ENCODE measurements around the gene MTMR2. TPM values are rescaled to one million over a fixed set of nuclear protein-coding genes. Genes with fewer than 3 reads are reported as not detected.
"Not testable (repeated sequence)": the region's sequence is repeated elsewhere in the genome, so short reads cannot be mapped to it uniquely, and the experiment has no call there.

Gene MTMR2
- total RNA-seq, 2 donors from 2014 or later: 36.3 to 40.1 TPM

DNA sequence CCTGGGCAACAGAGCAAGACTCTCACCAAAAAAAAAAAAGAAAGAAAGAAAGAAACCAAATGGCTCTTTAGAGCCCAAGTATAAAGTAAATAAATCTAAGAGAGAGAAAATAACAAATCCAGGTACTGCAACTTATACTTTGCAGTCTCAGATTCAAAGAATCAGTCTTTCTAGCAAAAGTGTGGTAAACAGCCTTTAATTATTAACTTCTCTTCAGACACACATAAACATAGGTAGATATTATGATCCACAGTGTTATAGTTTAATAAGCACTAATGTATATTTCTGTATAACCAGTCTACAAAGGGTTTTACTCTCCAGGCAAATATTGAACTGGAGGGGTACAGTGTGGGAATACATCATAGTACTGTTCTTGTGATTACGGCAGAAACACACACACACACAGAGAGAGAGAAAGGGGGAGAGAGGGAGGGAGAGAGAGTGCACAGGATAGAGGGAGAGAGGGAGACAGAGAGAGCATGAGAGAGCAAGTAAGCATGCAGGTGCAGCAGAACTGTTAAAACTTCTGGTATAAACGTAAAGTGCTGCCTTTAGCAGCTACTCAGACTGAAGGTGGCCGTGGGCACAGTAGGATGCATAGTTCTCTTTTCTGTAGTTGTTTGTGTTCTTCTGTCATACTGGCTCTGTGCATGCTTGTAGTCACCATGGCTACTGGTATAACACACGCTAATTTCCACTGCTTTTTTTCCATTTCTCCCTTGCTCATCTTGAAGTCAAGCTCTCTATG is 32.3 kb downstream of the MTMR2 start:
- Mint-ChIP-seq H3K36me3 (ENCODE audit: insufficient read depth in 2 of 2) (peaks cover 0 to 2% of the 10 kb centered on the region in 2 donors), H3K27ac (no peak overlapping the region), H3K9me3 (no peaks in the 10 kb centered on the region), H3K27me3 (ENCODE audit: low read depth) (no peaks in the 10 kb centered on the region), H3K4me3 (no peak overlapping the region), H3K4me1 (ENCODE audit: low read depth) (peaks cover 8% of the 10 kb centered on the region)
- peak in 1 of 2 donors; percentile 42 for ATAC-seq (replicated peaks in 1 of 2)
- no peak for DNase-seq

DNA sequence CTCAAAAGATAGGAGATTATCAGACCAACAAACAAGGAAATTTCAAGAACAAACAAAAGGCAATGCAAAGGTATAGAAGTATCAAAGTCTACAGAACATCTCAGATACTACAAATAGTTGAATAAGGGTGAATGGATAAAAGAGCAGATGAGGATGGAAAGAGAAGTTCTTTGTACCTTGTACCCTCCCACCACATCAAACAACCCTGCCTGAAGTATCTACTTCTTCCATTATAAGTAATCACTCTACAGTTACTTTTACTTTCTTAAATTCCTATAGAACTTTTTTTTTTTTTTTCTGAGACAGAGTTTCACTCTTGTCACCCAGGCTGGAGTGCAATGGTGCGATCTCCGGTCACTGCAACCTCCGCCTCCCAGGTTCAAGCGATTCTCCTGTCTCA is 35.1 kb downstream of the MTMR2 start:
- DNase-seq (no peak), ATAC-seq (replicated peaks in 1 of 2) (peak in 1 of 2 donors; percentile 40)
- no peak overlapping the region for H3K27ac Mint-ChIP-seq
- no peaks in the 10 kb centered on the region for H3K4me1 Mint-ChIP-seq (ENCODE audit: low read depth)
- no peak overlapping the region for H3K4me3 Mint-ChIP-seq
- peaks cover 2 to 3% of the 10 kb centered on the region in 2 donors for H3K36me3 Mint-ChIP-seq (ENCODE audit: insufficient read depth in 2 of 2)
- no peaks in the 10 kb centered on the region for H3K27me3 Mint-ChIP-seq (ENCODE audit: low read depth)
- no peaks in the 10 kb centered on the region for H3K9me3 Mint-ChIP-seq

DNA sequence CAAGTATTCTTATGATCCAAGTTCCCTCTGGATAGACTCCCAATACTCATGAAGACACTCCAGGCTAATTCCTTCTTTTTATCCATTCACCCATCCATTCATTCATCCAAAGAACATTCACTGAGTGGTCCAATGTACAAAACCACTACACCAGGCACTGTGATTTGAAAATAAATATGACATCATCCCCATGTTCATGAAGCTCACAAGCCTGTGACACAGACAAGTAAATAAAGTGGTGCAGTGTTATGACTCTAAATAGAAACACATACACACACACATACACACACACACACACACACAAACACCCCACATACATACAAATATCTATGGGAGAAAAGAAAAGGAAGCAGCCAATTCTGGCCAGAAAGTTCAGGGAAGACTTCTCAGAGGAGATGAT is 35.5 kb downstream of the MTMR2 start:
- no peaks in the 10 kb centered on the region for H3K27me3 Mint-ChIP-seq (ENCODE audit: low read depth)

DNA sequence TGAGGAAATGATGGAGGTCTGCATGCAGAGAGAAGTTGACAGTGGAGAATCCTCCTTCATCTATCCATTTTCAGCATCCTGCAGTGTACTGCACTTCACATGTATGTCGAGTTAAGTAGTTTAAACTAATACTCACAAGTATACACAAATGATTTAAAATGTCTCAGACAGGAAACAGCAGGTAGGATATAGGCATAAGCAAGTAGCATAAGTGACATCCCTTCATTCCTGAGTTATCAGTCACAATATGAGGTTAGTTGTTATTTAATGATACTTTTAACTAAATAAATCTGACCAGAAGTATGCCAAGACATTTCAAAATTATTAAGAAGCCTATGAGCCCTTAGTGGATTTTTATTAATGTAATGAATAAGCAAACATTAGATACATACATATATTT is 37.4 kb downstream of the MTMR2 start:
- H3K27ac Mint-ChIP-seq: no peak overlapping the region
- no peaks in the 10 kb centered on the region for H3K27me3 Mint-ChIP-seq (ENCODE audit: low read depth)
- H3K4me3 Mint-ChIP-seq: no peak overlapping the region
- no peaks in the 10 kb centered on the region for H3K9me3 Mint-ChIP-seq
- peaks cover 2 to 3% of the 10 kb centered on the region in 2 donors for H3K36me3 Mint-ChIP-seq (ENCODE audit: insufficient read depth in 2 of 2)
- DNase-seq (no peak), ATAC-seq (replicated peaks in 1 of 2) (no peak)
- no peaks in the 10 kb centered on the region for H3K4me1 Mint-ChIP-seq (ENCODE audit: low read depth)

More for the DNA sequence above, 35.5 kb downstream of the MTMR2 start:
- Mint-ChIP-seq H3K9me3 (no peaks in the 10 kb centered on the region), H3K36me3 (ENCODE audit: insufficient read depth in 2 of 2) (peaks cover 2 to 3% of the 10 kb centered on the region in 2 donors), H3K4me1 (ENCODE audit: low read depth) (no peaks in the 10 kb centered on the region), H3K4me3 (no peak overlapping the region), H3K27ac (peak overlapping the region; percentile 9)
- DNase-seq (no peak), ATAC-seq (replicated peaks in 1 of 2) (no peak)

DNA sequence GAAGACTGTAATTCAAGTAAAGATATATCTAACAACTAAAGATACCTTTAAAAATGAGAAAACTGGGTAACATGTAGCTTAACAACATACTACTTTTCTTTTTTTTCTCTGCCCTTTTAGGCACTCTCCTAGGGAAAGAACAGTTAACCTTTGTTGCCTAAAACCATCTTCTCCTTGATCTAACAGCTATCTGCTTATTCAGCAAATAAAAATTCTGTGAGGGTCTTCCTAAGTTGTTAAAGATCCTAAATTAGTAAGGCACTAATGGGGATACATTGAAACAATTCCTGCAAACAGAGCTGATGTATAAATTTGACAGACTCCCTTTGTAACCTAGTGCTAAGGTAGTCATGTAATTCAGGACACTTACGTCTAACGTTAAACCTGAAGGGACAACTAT is 39.1 kb downstream of the MTMR2 start:
- H3K27me3 Mint-ChIP-seq (ENCODE audit: low read depth): no peaks in the 10 kb centered on the region
- H3K36me3 Mint-ChIP-seq (ENCODE audit: insufficient read depth in 2 of 2): peaks cover 2 to 3% of the 10 kb centered on the region in 2 donors
- no peak overlapping the region for H3K27ac Mint-ChIP-seq
- DNase-seq (no peak), ATAC-seq (replicated peaks in 1 of 2) (no peak)
- no peaks in the 10 kb centered on the region for H3K4me1 Mint-ChIP-seq (ENCODE audit: low read depth)
- no peaks in the 10 kb centered on the region for H3K9me3 Mint-ChIP-seq
- H3K4me3 Mint-ChIP-seq: no peak overlapping the region

DNA sequence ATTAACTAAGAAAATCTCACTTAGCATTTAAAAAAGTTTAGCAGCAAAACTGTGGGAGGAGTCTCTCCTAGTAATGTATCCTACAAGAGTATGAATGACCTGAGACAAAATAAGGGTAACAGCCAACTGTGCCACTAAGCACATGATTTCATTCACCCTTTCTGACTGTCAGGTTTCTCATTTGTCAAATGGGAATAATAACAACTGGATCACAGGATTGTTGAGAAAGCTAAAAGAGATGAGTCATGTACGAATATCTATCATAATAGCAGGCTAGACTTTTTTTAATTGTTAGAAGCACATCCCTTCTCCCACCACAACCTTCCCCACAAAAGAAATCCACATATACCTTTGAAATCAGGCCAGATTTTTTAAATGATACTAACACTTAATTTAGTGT is 39.5 kb downstream of the MTMR2 start:
- Mint-ChIP-seq H3K27me3 (ENCODE audit: low read depth) (no peaks in the 10 kb centered on the region), H3K4me3 (no peak overlapping the region), H3K36me3 (ENCODE audit: insufficient read depth in 2 of 2) (peaks cover 2 to 3% of the 10 kb centered on the region in 2 donors), H3K9me3 (no peaks in the 10 kb centered on the region), H3K27ac (no peak overlapping the region), H3K4me1 (ENCODE audit: low read depth) (no peaks in the 10 kb centered on the region)
- no peak for DNase-seq
- no peak for ATAC-seq (replicated peaks in 1 of 2)

DNA sequence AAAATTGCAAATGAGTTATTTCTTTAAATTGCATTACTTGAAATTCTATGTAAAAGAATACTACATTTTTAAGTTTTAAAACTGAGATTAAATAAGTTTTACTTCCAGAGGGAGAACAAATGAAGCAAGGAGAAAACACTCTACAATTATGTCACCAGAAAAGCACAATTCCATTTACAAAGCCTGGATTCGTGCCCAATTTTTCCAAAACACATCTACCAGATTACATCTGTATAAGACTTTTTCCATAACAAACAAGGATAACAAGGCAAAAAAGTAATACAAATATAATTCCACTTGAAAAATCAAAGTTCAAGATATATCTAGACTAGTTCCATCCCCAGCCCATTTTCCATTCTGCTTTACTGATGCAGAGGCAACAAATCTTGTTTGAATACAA is 40.5 kb downstream of the MTMR2 start:
- H3K36me3 Mint-ChIP-seq (ENCODE audit: insufficient read depth in 2 of 2): peaks cover 0 to 7% of the 10 kb centered on the region in 2 donors
- no peak overlapping the region for H3K4me3 Mint-ChIP-seq
- H3K9me3 Mint-ChIP-seq: no peaks in the 10 kb centered on the region
- no peaks in the 10 kb centered on the region for H3K27me3 Mint-ChIP-seq (ENCODE audit: low read depth)
- H3K27ac Mint-ChIP-seq: no peak overlapping the region
- DNase-seq (no peak), ATAC-seq (replicated peaks in 1 of 2) (no peak)
- peaks cover 4% of the 10 kb centered on the region for H3K4me1 Mint-ChIP-seq (ENCODE audit: low read depth)

DNA sequence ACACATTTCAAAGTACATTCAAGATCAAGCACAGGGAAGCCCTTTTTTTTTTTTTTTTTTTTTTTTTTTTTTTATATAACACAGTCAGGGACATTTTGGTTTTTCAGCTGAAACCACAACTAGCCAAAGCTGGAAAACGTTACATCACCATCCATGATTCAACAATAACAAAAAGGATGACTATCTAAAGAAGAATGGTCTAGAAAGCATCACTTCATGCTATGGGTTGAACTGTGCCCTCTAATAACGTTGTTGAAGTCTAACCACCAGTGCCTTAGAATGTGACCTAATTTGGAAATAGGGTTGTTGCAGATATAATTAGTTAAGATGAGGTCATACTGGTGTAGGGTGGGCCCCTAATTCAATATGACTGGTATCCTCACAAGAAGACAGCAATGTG is 46.6 kb downstream of the MTMR2 start:
- H3K36me3 Mint-ChIP-seq (ENCODE audit: insufficient read depth in 2 of 2): peaks cover 5 to 16% of the 10 kb centered on the region in 2 donors
- H3K27ac Mint-ChIP-seq: peak overlapping the region; percentile 5
- peak overlapping the region in 1 of 2 donors; percentile 31 for H3K4me3 Mint-ChIP-seq
- H3K9me3 Mint-ChIP-seq: peaks cover 2% of the 10 kb centered on the region in 2 donors
- peak; percentile 2 to 3 for DNase-seq
- peaks cover 19% of the 10 kb centered on the region for H3K4me1 Mint-ChIP-seq (ENCODE audit: low read depth)
- ATAC-seq (replicated peaks in 1 of 2): peak; percentile 99
- H3K27me3 Mint-ChIP-seq (ENCODE audit: low read depth): no peaks in the 10 kb centered on the region

DNA sequence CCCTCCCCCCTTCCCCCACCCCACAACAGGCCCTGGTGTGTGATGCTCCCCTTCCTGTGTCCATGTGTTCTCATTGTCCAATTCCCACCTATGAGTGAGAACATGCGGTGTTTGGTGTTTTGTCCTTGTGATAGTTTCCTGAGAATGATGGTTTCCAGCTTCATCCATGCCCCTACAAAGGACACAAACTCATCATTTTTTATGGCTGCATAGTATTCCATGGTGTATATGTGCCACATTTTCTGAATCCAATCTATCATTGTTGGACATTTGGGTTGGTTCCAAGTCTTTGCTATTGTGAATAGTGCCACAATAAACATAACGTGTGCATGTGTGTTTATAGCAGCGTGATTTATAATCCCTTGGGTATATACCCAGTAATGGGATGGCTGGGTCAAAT is 53.0 kb downstream of the MTMR2 start:
- H3K4me1 Mint-ChIP-seq (ENCODE audit: low read depth); ATAC-seq (replicated peaks in 1 of 2); H3K27me3 Mint-ChIP-seq (ENCODE audit: low read depth); DNase-seq; H3K36me3 Mint-ChIP-seq (ENCODE audit: insufficient read depth in 2 of 2); H3K27ac Mint-ChIP-seq; H3K9me3 Mint-ChIP-seq; H3K4me3 Mint-ChIP-seq: not testable (repeated sequence)

DNA sequence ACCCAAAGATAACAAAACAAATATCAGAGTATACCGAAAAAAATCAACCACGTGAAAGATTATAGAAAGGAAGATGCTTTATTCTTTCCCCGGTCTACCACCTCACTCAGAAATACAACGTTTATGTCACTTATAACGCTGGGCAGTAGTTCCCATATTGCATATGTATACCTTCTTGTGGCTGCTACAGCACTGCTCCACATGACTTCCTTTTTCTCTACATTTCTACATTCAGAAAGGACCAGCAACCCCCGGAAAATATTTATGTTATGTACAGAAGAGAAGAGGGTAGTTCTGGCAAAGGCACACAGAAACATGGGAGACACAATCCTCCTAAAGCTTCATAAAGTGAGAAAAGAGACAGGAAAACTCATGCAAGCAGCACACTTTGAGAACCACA is 56.8 kb downstream of the MTMR2 start:
- no peak overlapping the region for H3K4me3 Mint-ChIP-seq
- H3K36me3 Mint-ChIP-seq (ENCODE audit: insufficient read depth in 2 of 2): peaks cover under 1 to 3% of the 10 kb centered on the region in 2 donors
- peaks cover 5% of the 10 kb centered on the region for H3K4me1 Mint-ChIP-seq (ENCODE audit: low read depth)
- H3K27me3 Mint-ChIP-seq (ENCODE audit: low read depth): no peaks in the 10 kb centered on the region
- ATAC-seq (replicated peaks in 1 of 2) (no peak), DNase-seq (no peak)
- H3K9me3 Mint-ChIP-seq: no peaks in the 10 kb centered on the region
- no peak overlapping the region for H3K27ac Mint-ChIP-seq

DNA sequence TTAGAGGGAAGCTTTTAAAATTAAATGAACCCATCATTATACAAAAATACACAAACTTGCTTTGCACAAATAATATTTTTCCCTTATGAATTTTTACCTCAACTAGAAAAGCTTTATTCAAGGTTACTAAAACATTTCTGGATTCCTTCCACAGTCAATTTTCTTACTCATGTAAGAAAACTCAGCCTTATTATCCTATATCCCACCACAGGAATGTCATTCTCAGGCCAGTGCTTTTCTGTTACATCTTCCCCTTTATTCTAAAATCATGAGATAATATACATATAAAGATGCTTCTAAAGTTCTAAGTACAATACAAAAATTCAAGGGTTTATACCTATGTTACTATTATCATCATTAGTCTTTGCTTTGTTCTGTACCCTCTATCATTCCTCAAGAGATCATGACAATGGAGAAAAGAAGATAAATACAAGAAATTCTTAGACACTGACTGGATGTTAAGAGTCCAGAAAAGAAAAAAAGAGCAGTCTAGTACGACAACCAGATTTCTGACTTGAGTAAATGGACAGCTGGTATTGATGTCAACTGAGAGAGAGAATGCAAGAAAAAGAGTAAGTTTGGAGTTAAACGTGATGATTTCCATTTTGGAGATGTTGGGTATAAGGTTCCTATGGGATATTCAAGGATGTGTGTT is 60.3 kb downstream of the MTMR2 start:
- H3K36me3 Mint-ChIP-seq (ENCODE audit: insufficient read depth in 2 of 2): peaks cover 3 to 6% of the 10 kb centered on the region in 2 donors
- H3K4me1 Mint-ChIP-seq (ENCODE audit: low read depth): peaks cover 8% of the 10 kb centered on the region
- no peaks in the 10 kb centered on the region for H3K27me3 Mint-ChIP-seq (ENCODE audit: low read depth)
- no peaks in the 10 kb centered on the region for H3K9me3 Mint-ChIP-seq
- H3K27ac Mint-ChIP-seq: no peak overlapping the region
- ATAC-seq (replicated peaks in 1 of 2) (no peak), DNase-seq (no peak)
- no peak overlapping the region for H3K4me3 Mint-ChIP-seq

DNA sequence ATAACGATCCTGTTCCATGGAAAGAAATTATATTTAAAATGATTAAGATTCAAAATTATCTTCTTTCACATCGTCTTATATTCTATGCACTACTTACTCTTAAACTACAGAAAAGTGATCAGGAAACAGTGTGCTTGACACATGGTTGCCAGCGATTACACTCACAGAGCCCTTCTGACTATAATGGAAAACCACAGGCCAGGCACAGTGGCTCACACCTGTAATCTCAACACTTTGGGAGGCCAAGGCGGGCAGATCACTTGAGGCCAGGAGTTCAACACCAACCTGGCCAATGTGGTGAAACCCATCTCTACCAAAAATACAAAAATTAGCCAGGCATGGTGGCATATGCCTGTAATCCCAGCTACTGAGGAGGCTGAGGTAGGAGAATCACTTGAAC is 63.9 kb downstream of the MTMR2 start:
- H3K4me1 Mint-ChIP-seq (ENCODE audit: low read depth); H3K9me3 Mint-ChIP-seq; H3K4me3 Mint-ChIP-seq; H3K27me3 Mint-ChIP-seq (ENCODE audit: low read depth); H3K36me3 Mint-ChIP-seq (ENCODE audit: insufficient read depth in 2 of 2); H3K27ac Mint-ChIP-seq: not testable (repeated sequence)
- peak in 1 of 2 donors; percentile 5 for DNase-seq
- ATAC-seq (replicated peaks in 1 of 2): peak; percentile 46 to 59

DNA sequence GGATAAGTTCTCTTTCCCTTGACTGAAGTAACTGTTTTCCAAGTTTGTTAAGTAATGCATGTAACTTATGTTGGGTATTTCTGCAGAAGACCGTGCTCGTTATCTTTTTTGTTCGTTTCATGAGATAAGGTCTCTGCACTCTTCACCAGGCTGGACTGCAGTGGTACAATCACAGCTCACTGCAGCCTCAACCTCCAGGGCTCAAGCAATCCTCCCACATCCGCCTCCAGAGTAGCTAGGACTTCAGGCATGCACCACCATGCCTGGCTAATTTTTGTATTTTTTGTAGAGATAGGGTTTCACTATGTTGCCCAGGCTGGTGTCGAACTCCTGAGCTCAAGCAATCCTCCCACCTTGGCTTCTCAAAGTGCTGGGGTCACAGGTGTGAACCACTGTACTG is 69.5 kb downstream of the MTMR2 start:
- not testable (repeated sequence) for H3K4me1 Mint-ChIP-seq (ENCODE audit: low read depth); H3K27ac Mint-ChIP-seq; DNase-seq; H3K27me3 Mint-ChIP-seq (ENCODE audit: low read depth); H3K9me3 Mint-ChIP-seq; H3K4me3 Mint-ChIP-seq; H3K36me3 Mint-ChIP-seq (ENCODE audit: insufficient read depth in 2 of 2); ATAC-seq (replicated peaks in 1 of 2)
